ENCODE measurements around the gene REEP3.

DNA sequence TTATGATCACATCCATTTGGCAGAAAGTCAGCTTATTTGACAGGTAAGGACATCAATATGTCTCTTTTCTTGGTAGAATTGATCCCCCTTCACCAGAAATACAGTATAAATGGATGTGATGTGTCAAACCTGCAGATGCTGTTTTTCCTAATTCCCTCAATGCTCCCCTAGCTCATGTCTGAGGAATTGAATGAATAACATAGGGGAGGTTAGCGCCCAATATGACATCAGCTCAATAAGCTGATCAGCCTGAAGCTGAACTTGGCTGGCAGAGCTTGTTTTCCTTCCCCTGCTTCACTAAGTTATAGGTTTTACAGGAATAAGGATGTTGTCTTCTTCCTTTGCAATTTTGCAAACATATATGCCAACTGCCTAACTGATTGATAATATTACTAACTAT lies 132.5 kb downstream of the REEP3 start:
- TF ChIP-seq, protein P1, sequence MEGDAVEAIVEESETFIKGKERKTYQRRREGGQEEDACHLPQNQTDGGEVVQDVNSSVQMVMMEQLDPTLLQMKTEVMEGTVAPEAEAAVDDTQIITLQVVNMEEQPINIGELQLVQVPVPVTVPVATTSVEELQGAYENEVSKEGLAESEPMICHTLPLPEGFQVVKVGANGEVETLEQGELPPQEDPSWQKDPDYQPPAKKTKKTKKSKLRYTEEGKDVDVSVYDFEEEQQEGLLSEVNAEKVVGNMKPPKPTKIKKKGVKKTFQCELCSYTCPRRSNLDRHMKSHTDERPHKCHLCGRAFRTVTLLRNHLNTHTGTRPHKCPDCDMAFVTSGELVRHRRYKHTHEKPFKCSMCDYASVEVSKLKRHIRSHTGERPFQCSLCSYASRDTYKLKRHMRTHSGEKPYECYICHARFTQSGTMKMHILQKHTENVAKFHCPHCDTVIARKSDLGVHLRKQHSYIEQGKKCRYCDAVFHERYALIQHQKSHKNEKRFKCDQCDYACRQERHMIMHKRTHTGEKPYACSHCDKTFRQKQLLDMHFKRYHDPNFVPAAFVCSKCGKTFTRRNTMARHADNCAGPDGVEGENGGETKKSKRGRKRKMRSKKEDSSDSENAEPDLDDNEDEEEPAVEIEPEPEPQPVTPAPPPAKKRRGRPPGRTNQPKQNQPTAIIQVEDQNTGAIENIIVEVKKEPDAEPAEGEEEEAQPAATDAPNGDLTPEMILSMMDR (IDR thresholded peaks at IDR 0.05) = no peak
- TF ChIP-seq POLR2AphosphoS5 (IDR thresholded peaks at IDR 0.05) (no peak), EP300 (IDR thresholded peaks at IDR 0.05) (no peak)
